ENCODE measurements around the gene STK35. TPM values are rescaled to one million over a fixed set of nuclear protein-coding genes. Genes with fewer than 3 reads are reported as not detected.

The STK35 gene
- total and polyA plus RNA-seq, 4 donors: 9.4 to 13.4 (median 12.1) TPM

- no peak for DNase-seq (ENCODE audit: low read depth in 4 of 6, low spot score in 6 of 6)
- Histone ChIP-seq H3K4me3 (ENCODE audit: low read depth, low read length) (no peak overlapping the region), H3K27me3 (ENCODE audit: control insufficient read depth, insufficient read depth, low read length) (no peaks in the 10 kb centered on the region), H3K4me1 (ENCODE audit: control insufficient read depth, insufficient read depth, low read length) (peaks cover 7% of the 10 kb centered on the region), H3K36me3 (ENCODE audit: control insufficient read depth, insufficient read depth, low read length) (peaks cover 33% of the 10 kb centered on the region), H3K9me3 (ENCODE audit: control insufficient read depth, insufficient read depth, low read length) (no peaks in the 10 kb centered on the region), H3K27ac (ENCODE audit: low read depth, low read length) (no peak overlapping the region)
- 92% methylated on average over 5 of the region's 6 CpGs for WGBS (ENCODE audit: insufficient coverage)
These were observed 49.0 kb downstream of the STK35 start for GRCh38 chr20:2150660-2151059.

GRCh38 chr20:2151858-2152281 is 50.2 kb downstream of the STK35 start:
- no peak overlapping the region for H3K27ac ChIP-seq (ENCODE audit: low read depth, low read length)
- no peak overlapping the region for H3K4me3 ChIP-seq (ENCODE audit: low read depth, low read length)
- peaks cover 7% of the 10 kb centered on the region for H3K4me1 ChIP-seq (ENCODE audit: control insufficient read depth, insufficient read depth, low read length)
- 82% methylated on average over 2 of the region's 3 CpGs for WGBS (ENCODE audit: insufficient coverage)
- no peaks in the 10 kb centered on the region for H3K9me3 ChIP-seq (ENCODE audit: control insufficient read depth, insufficient read depth, low read length)
- peaks cover 22% of the 10 kb centered on the region for H3K36me3 ChIP-seq (ENCODE audit: control insufficient read depth, insufficient read depth, low read length)
- H3K27me3 ChIP-seq (ENCODE audit: control insufficient read depth, insufficient read depth, low read length): no peaks in the 10 kb centered on the region
- no peak for DNase-seq (ENCODE audit: low read depth in 4 of 6, low spot score in 6 of 6)

DNA sequence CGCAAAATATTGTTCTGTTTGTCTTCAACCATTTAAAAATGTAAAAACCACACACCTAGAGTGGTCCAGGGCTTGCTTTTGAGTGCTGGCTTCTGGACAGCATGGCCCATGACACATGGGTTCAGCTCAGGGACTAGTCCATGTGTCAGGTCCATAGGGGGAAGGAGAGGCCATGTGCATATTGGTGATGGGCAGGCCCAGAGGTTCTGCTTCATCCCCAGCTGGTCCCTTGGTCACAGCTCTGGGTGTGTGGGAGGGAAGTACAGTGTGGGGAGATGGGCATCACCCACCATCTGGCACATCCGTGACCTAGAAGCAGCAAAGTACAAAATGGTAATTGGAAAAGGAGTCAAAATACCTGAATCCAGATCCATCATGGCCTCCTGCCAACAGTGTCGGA is 50.7 kb downstream of the STK35 start:
- no peaks in the 10 kb centered on the region for H3K27me3 ChIP-seq (ENCODE audit: control insufficient read depth, insufficient read depth, low read length)
- H3K4me3 ChIP-seq (ENCODE audit: low read depth, low read length): no peak overlapping the region
- H3K4me1 ChIP-seq (ENCODE audit: control insufficient read depth, insufficient read depth, low read length): peaks cover 7% of the 10 kb centered on the region
- WGBS (ENCODE audit: insufficient coverage): 79% methylated on average over 3 of the region's 3 CpGs
- no peak for DNase-seq (ENCODE audit: low read depth in 4 of 6, low spot score in 6 of 6)
- H3K27ac ChIP-seq (ENCODE audit: low read depth, low read length): no peak overlapping the region
- H3K9me3 ChIP-seq (ENCODE audit: control insufficient read depth, insufficient read depth, low read length): no peaks in the 10 kb centered on the region
- peaks cover 18% of the 10 kb centered on the region for H3K36me3 ChIP-seq (ENCODE audit: control insufficient read depth, insufficient read depth, low read length)

GRCh38 chr20:2153326-2153725 is 51.7 kb downstream of the STK35 start:
- Histone ChIP-seq H3K4me1 (ENCODE audit: control insufficient read depth, insufficient read depth, low read length) (peaks cover 7% of the 10 kb centered on the region), H3K27me3 (ENCODE audit: control insufficient read depth, insufficient read depth, low read length) (no peaks in the 10 kb centered on the region), H3K9me3 (ENCODE audit: control insufficient read depth, insufficient read depth, low read length) (no peaks in the 10 kb centered on the region), H3K27ac (ENCODE audit: low read depth, low read length) (no peak overlapping the region), H3K4me3 (ENCODE audit: low read depth, low read length) (no peak overlapping the region), H3K36me3 (ENCODE audit: control insufficient read depth, insufficient read depth, low read length) (peaks cover 15% of the 10 kb centered on the region)
- no peak for DNase-seq (ENCODE audit: low read depth in 4 of 6, low spot score in 6 of 6)
- WGBS (ENCODE audit: insufficient coverage): 98% methylated on average over 4 of the region's 4 CpGs

- Histone ChIP-seq H3K27me3 (ENCODE audit: control insufficient read depth, insufficient read depth, low read length) (no peaks in the 10 kb centered on the region), H3K4me1 (ENCODE audit: control insufficient read depth, insufficient read depth, low read length) (peaks cover 6% of the 10 kb centered on the region), H3K9me3 (ENCODE audit: control insufficient read depth, insufficient read depth, low read length) (no peaks in the 10 kb centered on the region), H3K36me3 (ENCODE audit: control insufficient read depth, insufficient read depth, low read length) (no peaks in the 10 kb centered on the region), H3K4me3 (ENCODE audit: low read depth, low read length) (no peak overlapping the region), H3K27ac (ENCODE audit: low read depth, low read length) (no peak overlapping the region)
- 71% methylated on average over 1 of the region's 4 CpGs for WGBS (ENCODE audit: insufficient coverage)
- no peak for DNase-seq (ENCODE audit: low read depth in 4 of 6, low spot score in 6 of 6)
These were observed 54.6 kb downstream of the STK35 start for GRCh38 chr20:2156224-2156623.

DNA sequence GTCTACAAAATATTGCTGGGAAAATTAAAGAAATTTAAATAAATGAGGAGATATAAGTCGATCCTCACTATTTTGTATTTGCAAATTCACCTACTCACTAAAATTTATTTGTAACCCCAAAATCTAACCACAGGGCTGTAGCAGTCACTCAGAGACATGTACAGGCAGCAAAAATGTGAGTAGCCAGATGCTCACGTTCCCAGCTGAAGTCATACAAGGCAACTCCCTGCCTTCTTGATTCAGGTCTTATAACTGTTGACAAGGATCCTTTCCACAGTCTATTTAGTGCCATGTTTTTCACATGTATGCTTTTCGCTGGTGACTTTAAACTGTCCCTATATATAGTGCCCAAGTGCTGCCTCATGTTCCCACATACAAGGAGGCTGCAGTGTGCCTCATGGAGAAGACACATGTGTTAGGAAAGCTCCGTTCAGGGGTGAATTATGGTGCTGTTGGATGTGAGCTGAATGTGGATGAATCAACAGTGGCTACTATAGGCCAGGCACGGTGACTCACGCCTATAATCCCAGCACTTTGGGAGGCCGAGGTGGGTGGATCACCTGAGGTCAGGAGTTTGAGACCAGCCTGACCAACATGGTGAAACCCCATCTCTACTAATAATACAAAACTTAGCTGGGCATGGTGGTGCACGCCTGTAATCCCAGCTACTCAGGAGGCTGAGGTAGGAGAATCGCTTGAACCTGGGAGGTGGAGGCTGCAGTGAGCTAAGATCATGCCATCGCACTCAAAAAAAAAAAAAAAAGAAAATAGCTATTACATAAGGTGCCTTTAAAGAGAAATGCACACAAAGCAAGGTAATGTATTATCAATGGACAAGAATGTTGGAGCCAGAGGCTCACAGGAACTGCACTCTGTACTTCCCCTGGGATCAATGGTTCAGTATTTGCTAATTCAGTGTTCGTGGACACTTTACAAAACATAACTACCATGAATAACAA is 55.3 kb downstream of the STK35 start:
- no peaks in the 10 kb centered on the region for H3K36me3 ChIP-seq (ENCODE audit: control insufficient read depth, insufficient read depth, low read length)
- H3K9me3 ChIP-seq (ENCODE audit: control insufficient read depth, insufficient read depth, low read length): no peaks in the 10 kb centered on the region
- no peak overlapping the region for H3K4me3 ChIP-seq (ENCODE audit: low read depth, low read length)
- WGBS (ENCODE audit: insufficient coverage): 45% methylated on average over 2 of the region's 11 CpGs
- H3K4me1 ChIP-seq (ENCODE audit: control insufficient read depth, insufficient read depth, low read length): no peaks in the 10 kb centered on the region
- H3K27me3 ChIP-seq (ENCODE audit: control insufficient read depth, insufficient read depth, low read length): no peaks in the 10 kb centered on the region
- H3K27ac ChIP-seq (ENCODE audit: low read depth, low read length): no peak overlapping the region
- no peak for DNase-seq (ENCODE audit: low read depth in 4 of 6, low spot score in 6 of 6)

DNA sequence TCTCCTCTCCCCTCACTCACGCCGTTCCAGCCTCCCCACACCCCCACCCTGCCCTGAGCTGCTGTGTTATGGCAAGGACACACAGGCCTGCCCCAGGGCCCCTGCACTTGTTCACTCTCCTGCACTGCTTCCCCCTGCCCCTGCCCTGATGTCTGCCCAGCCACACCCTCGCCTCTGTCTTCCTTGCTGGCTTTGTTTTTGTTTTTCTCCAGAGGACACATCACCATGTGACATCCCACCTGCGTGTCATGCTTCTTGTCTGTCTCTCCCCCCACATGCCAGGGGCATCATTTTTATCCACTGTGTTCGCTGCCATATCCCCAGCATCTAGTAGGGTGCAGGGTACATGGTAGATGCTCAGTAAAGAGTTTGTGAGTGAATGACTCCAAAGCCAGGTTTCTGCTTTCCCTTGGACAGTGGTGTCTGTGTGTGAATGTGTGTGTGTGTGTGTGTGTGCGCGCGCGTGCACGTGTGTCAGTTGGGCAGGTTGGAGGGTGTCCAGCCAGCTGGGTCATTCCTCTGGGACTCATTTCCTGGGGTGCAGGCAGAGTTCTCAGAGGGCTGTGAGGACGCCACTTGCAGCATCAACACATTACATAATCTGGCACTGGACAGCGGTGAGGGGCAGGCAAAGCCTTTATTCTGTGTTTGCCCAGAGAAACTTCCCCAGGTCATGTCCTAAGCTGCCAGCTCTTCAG is 60.6 kb downstream of the STK35 start:
- no peak for DNase-seq (ENCODE audit: low read depth in 4 of 6, low spot score in 6 of 6)
- 67% methylated on average over 10 of the region's 12 CpGs for WGBS (ENCODE audit: insufficient coverage)
- Histone ChIP-seq H3K4me3 (ENCODE audit: low read depth, low read length) (no peak overlapping the region), H3K4me1 (ENCODE audit: control insufficient read depth, insufficient read depth, low read length) (no peaks in the 10 kb centered on the region), H3K27me3 (ENCODE audit: control insufficient read depth, insufficient read depth, low read length) (no peaks in the 10 kb centered on the region), H3K27ac (ENCODE audit: low read depth, low read length) (no peak overlapping the region), H3K9me3 (ENCODE audit: control insufficient read depth, insufficient read depth, low read length) (no peaks in the 10 kb centered on the region), H3K36me3 (ENCODE audit: control insufficient read depth, insufficient read depth, low read length) (no peaks in the 10 kb centered on the region)

DNA sequence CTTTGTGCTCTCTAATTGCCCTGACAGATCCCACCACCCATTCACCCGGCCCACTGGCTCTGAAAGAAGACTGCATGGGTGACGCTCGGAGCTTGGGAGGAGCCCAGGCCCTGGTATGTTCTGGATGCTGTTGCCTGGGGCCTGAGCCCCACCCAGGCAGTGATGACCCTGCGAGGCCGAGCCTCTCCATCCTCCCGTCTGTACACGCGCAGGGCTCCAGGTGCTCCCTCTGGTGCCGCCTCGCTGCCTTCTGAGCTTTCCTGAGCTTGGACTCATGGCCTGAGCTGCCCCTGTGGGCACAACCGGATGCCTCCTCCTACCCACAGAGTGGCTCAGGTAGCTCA is 61.2 kb downstream of the STK35 start:
- H3K9me3 ChIP-seq (ENCODE audit: control insufficient read depth, insufficient read depth, low read length): no peaks in the 10 kb centered on the region
- H3K27me3 ChIP-seq (ENCODE audit: control insufficient read depth, insufficient read depth, low read length): no peaks in the 10 kb centered on the region
- no peaks in the 10 kb centered on the region for H3K36me3 ChIP-seq (ENCODE audit: control insufficient read depth, insufficient read depth, low read length)
- WGBS (ENCODE audit: insufficient coverage): 90% methylated on average over 11 of the region's 11 CpGs
- no peak overlapping the region for H3K27ac ChIP-seq (ENCODE audit: low read depth, low read length)
- H3K4me1 ChIP-seq (ENCODE audit: control insufficient read depth, insufficient read depth, low read length): no peaks in the 10 kb centered on the region
- no peak for DNase-seq (ENCODE audit: low read depth in 4 of 6, low spot score in 6 of 6)
- no peak overlapping the region for H3K4me3 ChIP-seq (ENCODE audit: low read depth, low read length)

DNA sequence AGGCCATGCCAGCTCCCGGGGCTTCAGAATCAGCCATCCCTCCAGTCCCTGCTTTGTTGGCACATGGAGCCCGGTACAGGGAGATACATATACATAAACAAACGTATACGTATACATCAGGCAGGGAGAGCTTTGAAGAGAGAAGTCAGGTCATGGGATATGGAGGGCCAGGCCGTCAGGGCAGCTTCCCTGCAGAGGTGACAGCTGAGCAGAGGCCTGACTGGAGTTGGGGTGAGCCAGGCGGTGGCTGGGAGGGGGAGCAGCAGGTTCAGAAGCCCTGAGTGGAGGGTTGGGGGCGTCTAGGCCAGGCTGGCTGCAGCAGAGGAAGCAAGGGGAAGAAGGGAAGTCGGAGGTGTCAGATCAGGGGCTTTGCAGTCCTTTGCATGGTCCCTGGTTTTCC is 61.7 kb downstream of the STK35 start:
- no peaks in the 10 kb centered on the region for H3K36me3 ChIP-seq (ENCODE audit: control insufficient read depth, insufficient read depth, low read length)
- DNase-seq (ENCODE audit: low read depth in 4 of 6, low spot score in 6 of 6): no peak
- no peaks in the 10 kb centered on the region for H3K27me3 ChIP-seq (ENCODE audit: control insufficient read depth, insufficient read depth, low read length)
- 78% methylated on average over 5 of the region's 8 CpGs for WGBS (ENCODE audit: insufficient coverage)
- no peaks in the 10 kb centered on the region for H3K9me3 ChIP-seq (ENCODE audit: control insufficient read depth, insufficient read depth, low read length)
- H3K4me1 ChIP-seq (ENCODE audit: control insufficient read depth, insufficient read depth, low read length): no peaks in the 10 kb centered on the region
- H3K4me3 ChIP-seq (ENCODE audit: low read depth, low read length): no peak overlapping the region
- H3K27ac ChIP-seq (ENCODE audit: low read depth, low read length): no peak overlapping the region

DNA sequence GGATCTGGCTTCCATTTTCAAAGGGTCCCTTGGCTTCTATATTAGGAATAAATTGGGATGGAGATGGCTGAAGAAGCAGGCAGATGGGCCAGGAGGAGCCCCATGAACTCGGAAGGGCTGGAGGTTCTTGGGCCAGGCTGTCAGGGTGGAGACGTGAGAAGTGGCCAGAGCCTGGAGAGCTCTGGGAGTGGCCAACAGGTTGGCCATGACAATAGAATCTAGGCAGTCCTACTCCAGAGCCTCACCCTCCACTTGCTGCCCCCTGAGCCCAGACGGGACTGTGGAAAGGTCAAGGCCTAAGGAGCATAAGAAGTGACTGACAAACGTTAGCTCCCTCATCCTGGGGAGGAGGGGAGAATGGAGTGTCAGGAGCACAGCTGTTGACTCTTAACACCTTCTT is 62.1 kb downstream of the STK35 start:
- DNase-seq (ENCODE audit: low read depth in 4 of 6, low spot score in 6 of 6): no peak
- H3K9me3 ChIP-seq (ENCODE audit: control insufficient read depth, insufficient read depth, low read length): no peaks in the 10 kb centered on the region
- H3K4me3 ChIP-seq (ENCODE audit: low read depth, low read length): no peak overlapping the region
- no peaks in the 10 kb centered on the region for H3K27me3 ChIP-seq (ENCODE audit: control insufficient read depth, insufficient read depth, low read length)
- no peak overlapping the region for H3K27ac ChIP-seq (ENCODE audit: low read depth, low read length)
- WGBS (ENCODE audit: insufficient coverage): 86% methylated on average over 2 of the region's 4 CpGs
- H3K36me3 ChIP-seq (ENCODE audit: control insufficient read depth, insufficient read depth, low read length): no peaks in the 10 kb centered on the region
- H3K4me1 ChIP-seq (ENCODE audit: control insufficient read depth, insufficient read depth, low read length): no peaks in the 10 kb centered on the region
